Right ventricle myocardium superior (tissue), 1 donor: Measurements from ENCODE around the gene MXD3. TPM values are rescaled to one million over a fixed set of nuclear protein-coding genes. Genes with fewer than 3 reads are reported as not detected.
"Not testable (repeated sequence)": the region's sequence is repeated elsewhere in the genome, so short reads cannot be mapped to it uniquely, and the experiment has no call there.

ENCODE experiments used
- ATAC-seq: fragments of 200-7000 bp; cut with Tn5 transposase; one replicate; pipeline ENCODE4 v1.9.1; 2020; ENCODE audit warnings: mild to moderate bottlenecking; ENCODE audit not compliant: poor library complexity
- DNase-seq: peaks from one replicate; pipeline ENCODE4 v3.0.0-alpha.2; 2020
- intact Hi-C: fragments of 100-400 bp; cut with DNase I; formaldehyde crosslinking; loops from one replicate; pipeline ENCODE4 v1.11.2; 2022
- total RNA-seq: library from RNA; stranded (reverse); fragmentation: NEBNext Ultra II Directional; extraction: Animal tissue kit (Norgen Biotek cat#: 25700); gene quantifications from one replicate; pipeline ENCODE4 v1.2.1, GENCODE V29; 2021
- donor health status: DM: no; HTN: yes; CAD: no; lungs with severe emphysema.

The MXD3 gene
- total RNA-seq, 1 donor from 2014 or later, result 2.5 TPM

GRCh38 chr5:177308740-177309139 is 3.0 kb downstream of the MXD3 start:
- ATAC-seq (no peak), DNase-seq (no peak)
- intact Hi-C loops, result no loop called here

- no peak for DNase-seq
- no peak for ATAC-seq
- intact Hi-C loops, result no loop called here
These were observed 3.9 kb downstream of the MXD3 start for GRCh38 chr5:177307544-177308363.

GRCh38 chr5:177306674-177307543 is 4.8 kb downstream of the MXD3 start:
- ATAC-seq, result no peak
- DNase-seq, result no peak
- intact Hi-C loops, result no loop called here

- DNase-seq, intact Hi-C loops, ATAC-seq: not testable (repeated sequence)
These were observed 5.5 kb downstream of the MXD3 start for GRCh38 chr5:177306103-177306640.

GRCh38 chr5:177304392-177305119 is 7.1 kb downstream of the MXD3 start:
- intact Hi-C loops, result no loop called here
- ATAC-seq, result no peak
- no peak for DNase-seq

GRCh38 chr5:177303925-177304391 is 7.7 kb downstream of the MXD3 start:
- ATAC-seq (peak; percentile 1), DNase-seq (no peak)
- intact Hi-C loops, result no loop called here

GRCh38 chr5:177303121-177303924 is 8.4 kb downstream of the MXD3 start, which contains the start of the genes PRELID1 and RAB24:
Gene PRELID1 (plus strand): TSS chr5:177303799. CDS start chr5:177303986, 187 bp downstream.
Gene RAB24 (minus strand): TSS chr5:177303719. CDS start chr5:177303288, 431 bp downstream.
- intact Hi-C loops, result no loop called here
- peak; percentile 95 for DNase-seq
- ATAC-seq, result peak; percentile 91

GRCh38 chr5:177302354-177303110 is 9.2 kb downstream of the MXD3 start:
- DNase-seq (no peak), ATAC-seq (no peak)
- intact Hi-C loops, result no loop called here

- DNase-seq, result no peak
- intact Hi-C loops, result no loop called here
- no peak for ATAC-seq
These were observed 10.1 kb downstream of the MXD3 start for GRCh38 chr5:177301503-177302165.

GRCh38 chr5:177300951-177301350 is 10.7 kb downstream of the MXD3 start:
- ATAC-seq, result no peak
- no peak for DNase-seq
- intact Hi-C loops, result no loop called here

- intact Hi-C loops, result no loop called here
- DNase-seq (peak; percentile 66), ATAC-seq (peak; percentile 14)
These were observed 11.3 kb downstream of the MXD3 start for GRCh38 chr5:177300236-177300880.

GRCh38 chr5:177299697-177300096 is 12.0 kb downstream of the MXD3 start:
- no peak for DNase-seq
- intact Hi-C loops, result loop anchor here (10.0 kb wide), 1 partner anchor 165 kb away; the partner anchor contains the start of gene NSD1
- ATAC-seq, result no peak

- intact Hi-C loops, result loop anchor here (10.0 kb wide), 1 partner anchor 163 kb away; the partner anchor contains the start of gene NSD1
- DNase-seq, result no peak
- ATAC-seq, result no peak
These were observed 13.8 kb downstream of the MXD3 start for GRCh38 chr5:177297922-177298321.

GRCh38 chr5:177296581-177296980 is 15.1 kb downstream of the MXD3 start:
- intact Hi-C loops, result loop anchor here (10.0 kb wide), 1 partner anchor 162 kb away; the partner anchor contains the start of gene NSD1
- DNase-seq, result no peak
- ATAC-seq, result peak; percentile 10

- intact Hi-C loops, result loop anchor here (10.0 kb wide), 1 partner anchor 161 kb away; the partner anchor contains the start of gene NSD1
- no peak for DNase-seq
- ATAC-seq, result no peak
These were observed 15.8 kb downstream of the MXD3 start for GRCh38 chr5:177295924-177296323.

- DNase-seq, result peak; percentile 56
- ATAC-seq, result peak; percentile 85
- intact Hi-C loops, result loop anchor here (10.0 kb wide), 1 partner anchor 160 kb away; the partner anchor contains the start of gene NSD1
These were observed 17.1 kb downstream of the MXD3 start for GRCh38 chr5:177294632-177295031.
